Stimulated activated CD4-positive, alpha-beta T cell treated with anti-CD3 and anti-CD28 coated beads, Interleukin-1b, Interleukin-23, amount 100 ng/mL, for 1 hour (primary cell): ENCODE results near the gene C12orf75.
"Not testable (repeated sequence)": the region's sequence is repeated elsewhere in the genome, so short reads cannot be mapped to it uniquely, and the experiment has no call there.

Source experiments
- DNase-seq, 2 donors: peaks; one replicate each; pipeline ENCODE4 v3.0.0-alpha.2; 2020; ENCODE audit warnings: low read depth in 2 of 2

Gene C12orf75

GRCh38 chr12:105336411-105336810 is 5.9 kb downstream of the C12orf75 start:
- DNase-seq: no peak

DNA sequence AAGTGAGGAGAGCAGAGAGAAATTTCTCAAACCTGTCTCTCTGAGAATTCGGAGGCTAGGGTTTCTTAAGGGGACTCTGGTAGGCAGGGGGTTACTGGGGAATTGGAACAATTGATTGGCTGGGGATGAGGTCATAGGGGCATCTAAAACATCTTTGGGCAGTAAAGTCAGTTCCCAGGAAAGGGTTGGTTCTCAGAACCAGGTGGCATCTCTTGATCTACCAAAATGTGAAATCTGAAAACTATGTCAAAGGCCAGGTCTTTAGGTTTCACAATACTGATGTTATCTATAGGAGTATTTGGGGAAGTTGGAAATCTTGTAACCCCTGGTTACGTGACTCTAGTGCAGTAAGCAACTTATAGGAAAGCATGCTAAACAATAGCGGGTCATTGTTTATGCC is 6.9 kb downstream of the C12orf75 start:
- no peak for DNase-seq

DNA sequence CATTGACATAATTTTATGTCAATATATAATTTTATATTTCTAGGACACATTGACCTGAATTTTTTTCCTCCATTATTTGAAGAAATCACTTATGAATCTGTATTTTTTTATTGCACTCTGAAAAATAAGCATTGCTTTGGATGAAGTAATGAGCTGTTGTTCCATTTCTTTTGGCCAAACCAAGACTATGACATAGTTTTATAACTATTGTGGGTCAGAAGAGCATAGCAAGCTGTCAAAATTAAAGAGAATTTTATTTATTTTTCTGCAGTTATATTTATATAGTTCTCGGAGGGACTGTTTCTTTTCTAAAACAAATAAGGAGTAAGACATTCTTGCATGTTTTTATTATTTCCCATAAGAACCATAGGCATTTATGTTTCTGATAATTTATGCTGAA is 8.5 kb downstream of the C12orf75 start:
- no peak for DNase-seq

DNA sequence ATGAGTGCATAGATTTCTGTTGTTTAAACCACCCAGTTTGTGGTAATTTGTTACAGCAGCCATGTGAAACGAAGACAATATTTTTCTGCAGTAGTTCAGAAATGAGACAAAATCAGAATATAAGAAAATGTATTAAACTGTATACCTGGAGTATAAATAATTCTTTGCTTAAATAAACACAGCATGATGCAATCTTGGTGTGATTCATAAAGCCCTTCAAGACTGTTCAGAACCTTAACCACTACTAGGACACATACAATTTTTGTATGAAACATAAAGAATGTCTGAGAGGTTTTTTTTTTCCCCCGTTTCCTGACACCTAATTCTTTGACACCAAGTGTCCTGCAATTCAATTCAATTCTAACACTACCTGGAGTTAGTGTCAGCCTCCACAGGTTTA is 10.5 kb downstream of the C12orf75 start:
- no peak for DNase-seq

GRCh38 chr12:105341620-105342019 is 11.1 kb downstream of the C12orf75 start:
- not testable (repeated sequence) for DNase-seq

GRCh38 chr12:105342464-105342863 is 12.0 kb downstream of the C12orf75 start:
- no peak for DNase-seq

DNA sequence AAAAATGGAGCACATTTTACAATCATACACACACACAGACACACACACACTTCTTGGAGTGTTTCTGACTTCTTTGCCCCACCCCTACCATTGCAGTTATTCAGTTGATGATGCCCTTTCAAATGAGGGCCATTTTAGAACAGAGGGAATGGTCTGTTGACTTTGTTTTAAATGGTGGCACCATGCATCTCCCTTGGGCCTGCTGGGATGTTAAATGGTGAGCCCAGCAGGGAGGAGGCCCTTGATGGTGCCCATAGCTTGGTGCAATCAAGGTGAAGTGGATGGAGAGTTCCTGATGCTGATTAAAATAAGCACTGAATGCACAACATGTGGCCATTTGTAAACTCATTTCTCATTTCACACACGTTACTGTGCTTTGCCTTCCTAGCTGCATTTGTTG is 13.3 kb downstream of the C12orf75 start:
- DNase-seq: no peak

- no peak for DNase-seq
Observed at GRCh38 chr12:105347499-105347898, 17.0 kb downstream of the C12orf75 start.

DNA sequence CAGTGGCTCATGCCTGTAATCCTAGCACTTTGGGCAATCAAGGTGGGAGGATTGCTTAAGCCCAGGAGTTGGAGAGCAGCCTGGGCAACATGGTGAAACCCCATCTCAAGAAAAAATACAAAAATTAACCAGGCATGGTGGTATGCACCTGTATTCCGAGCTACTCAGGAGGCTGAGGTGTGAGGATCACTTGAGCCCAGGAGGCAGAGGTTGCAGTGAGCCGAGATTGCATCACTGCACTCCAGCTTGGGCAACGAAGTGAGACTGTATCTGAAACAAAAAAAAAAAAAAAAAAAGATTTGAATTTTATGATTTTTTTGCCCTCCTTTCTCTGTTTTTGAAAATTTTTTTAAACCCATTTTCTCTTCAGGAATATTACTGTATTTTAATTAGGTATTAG is 17.7 kb downstream of the C12orf75 start:
- DNase-seq: no peak

- no peak for DNase-seq
Observed at GRCh38 chr12:105348561-105348960, 18.1 kb downstream of the C12orf75 start.

DNA sequence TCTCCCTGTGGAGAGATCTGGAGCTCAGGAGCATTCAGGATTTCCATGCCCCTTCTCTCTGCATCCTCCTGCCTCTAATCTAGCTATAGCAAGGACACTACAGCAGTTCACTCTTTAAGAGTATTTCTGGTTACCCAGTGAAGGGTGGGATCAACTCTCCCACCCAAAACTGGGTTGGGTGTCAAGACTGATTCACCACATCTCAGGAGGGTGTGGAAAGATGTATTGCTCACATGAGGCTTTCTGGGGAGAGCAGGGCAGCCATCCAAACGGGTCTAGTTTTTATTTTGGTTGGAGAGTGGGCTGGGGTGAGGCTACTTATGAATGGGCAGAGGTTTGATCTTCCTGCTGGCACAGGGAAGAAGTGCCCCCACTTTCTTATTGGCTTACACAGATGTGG is 18.6 kb downstream of the C12orf75 start:
- DNase-seq: no peak

- no peak for DNase-seq
Observed at GRCh38 chr12:105351523-105351922, 21.0 kb downstream of the C12orf75 start.

DNA sequence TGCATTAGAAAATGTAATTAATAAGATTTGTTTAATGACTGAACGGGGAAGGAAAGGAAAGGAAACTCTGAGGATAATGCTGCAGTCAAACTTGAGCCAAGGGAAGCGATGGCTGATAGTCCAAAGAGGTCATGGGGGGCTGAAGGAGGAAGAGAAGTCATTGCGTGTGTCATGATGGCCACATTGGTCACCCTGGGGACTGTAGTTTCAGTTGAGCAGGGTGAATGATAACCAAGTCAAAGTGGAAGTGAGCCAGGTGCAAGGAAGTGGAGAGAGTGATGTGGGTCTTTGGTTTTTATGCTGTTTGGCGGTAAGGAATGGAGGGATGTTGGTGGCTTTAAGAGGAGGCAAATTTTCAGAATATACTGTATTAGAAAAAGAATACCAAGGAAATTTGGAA is 21.6 kb downstream of the C12orf75 start:
- DNase-seq: no peak

DNA sequence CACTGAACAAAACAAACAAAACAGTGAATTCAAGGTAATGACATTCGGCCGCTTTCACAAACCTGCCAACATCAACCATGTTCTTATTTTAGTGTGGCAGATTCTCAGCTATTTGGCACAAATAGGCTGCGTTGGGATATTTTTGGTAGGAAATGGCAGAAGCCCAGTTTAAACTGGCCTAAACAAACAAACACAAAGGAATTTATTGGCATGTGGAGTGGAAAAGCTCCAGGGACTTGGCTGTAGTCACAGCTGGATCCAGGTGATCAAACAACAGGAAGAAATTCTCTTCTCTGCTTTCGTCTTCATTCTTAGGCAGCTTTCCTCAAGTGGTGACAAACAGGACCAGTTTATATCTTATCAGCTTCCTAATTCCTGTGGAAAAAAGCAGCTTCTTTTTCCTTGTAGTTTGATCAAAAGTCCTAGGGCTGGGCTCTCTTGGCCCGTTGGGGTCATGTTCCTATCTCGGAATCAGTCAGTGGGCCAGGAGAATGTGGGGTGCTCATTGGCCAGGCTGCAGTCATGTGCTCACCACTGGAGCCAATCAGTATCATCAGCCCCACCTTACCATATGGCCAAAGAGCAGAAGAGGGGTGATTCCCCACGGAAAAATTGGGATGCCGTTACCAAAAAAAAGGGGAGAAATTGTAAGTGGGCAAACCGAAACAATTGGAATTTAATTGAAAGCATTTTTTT is 22.6 kb downstream of the C12orf75 start:
- no peak for DNase-seq

DNA sequence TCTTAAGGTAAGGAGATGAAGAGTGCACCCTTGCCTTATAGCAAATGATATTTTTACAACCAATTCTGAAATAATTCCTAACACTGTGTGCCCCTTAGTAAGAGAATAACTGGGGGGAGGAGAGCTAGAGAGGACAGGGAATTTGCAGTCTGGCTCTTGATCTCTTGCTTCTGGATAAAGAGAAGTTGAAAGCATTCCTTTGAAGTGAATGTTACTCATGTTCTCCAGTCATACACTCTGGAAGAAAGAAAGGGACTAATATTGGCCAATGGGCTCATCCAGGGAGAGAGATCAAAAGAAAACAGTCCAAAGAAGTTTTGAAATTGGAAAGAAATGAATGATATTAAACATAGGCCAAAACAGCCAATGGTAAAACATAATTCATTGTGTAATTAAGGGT is 25.3 kb downstream of the C12orf75 start:
- no peak for DNase-seq

DNA sequence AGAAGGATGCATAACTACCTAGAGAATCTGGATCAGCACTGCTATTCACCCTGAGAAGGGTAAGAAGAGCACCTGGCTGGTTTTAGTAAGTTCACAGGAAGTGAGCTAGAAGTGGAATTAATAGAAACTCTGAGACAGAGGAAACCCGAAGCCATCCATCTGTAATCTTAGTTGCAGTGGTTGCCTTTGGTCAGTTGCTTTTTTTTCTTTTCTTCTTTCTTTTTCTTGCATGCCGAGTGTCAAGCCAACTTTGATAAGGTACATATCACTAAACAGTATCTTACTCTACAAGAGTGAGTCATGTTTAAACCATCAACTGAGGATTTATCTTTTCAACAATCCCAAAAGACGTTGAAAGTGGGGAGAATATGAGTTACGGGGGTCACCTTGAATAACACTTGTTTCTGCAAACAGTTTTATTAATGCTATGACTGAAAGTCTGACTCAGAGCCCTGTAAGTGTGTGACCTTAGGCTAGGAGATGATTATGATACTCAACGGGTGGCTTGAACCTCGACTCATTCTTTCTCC is 26.7 kb downstream of the C12orf75 start:
- no peak for DNase-seq

- no peak for DNase-seq
Observed at GRCh38 chr12:105358789-105359188, 28.3 kb downstream of the C12orf75 start.

DNA sequence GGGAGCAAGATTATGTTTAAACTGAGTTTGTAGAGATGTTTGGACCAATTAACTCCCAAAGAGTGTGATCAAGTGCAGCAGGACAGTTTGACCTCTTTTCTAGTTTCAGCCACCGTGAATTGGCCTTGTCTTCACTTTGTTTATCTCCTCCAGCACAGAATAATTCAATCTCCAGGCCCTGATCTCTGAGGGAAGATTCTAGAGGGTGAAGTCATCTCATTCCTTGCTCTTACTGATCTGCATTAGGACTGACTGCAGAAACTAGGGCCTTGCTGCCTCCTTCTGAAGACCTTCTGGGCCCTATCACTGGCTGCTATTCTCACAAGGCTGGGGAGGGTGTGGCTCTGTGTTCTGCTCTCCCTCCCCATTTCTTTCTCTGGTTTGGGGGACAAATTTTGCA is 29.4 kb downstream of the C12orf75 start:
- DNase-seq: no peak

DNA sequence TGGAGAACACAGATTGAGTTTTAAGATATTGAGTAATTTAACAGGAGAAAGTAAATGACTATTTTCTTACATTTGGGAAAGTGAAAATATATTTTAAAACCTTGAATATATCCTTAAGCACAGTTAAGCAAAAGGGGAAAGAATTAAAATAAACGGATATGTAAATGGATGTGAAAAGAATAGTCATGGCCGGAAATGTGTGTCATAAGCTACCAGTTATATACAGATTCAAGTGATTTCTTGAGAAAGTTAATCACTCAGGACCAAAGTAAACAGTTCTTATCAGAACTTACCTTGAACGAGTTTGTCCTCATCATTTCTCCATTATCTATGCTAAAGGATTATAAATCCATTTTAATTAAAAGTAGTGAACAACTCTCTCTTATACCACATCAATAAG is 33.4 kb downstream of the C12orf75 start:
- DNase-seq: no peak

DNA sequence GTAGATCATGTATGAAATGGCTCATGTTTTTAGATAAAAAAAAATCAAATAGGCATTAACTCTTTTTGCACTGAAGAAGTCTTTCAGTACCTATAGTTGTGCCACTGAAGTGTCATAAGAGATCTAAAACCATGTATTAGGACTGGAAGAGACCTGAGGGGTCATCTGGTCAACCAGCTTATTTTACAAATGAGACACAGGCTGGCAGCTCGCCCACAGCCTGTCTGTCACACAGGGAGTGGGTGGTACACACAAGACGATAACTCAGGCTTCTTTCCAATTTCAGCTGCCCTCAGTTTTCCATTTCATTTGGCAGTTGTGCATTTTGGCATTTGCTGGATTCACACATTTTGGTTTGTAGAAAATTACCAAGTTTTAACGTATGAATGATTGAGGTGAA is 34.7 kb downstream of the C12orf75 start:
- DNase-seq: no peak

GRCh38 chr12:105368047-105368646 is 37.7 kb downstream of the C12orf75 start:
- DNase-seq: no peak

- no peak for DNase-seq
Observed at GRCh38 chr12:105369014-105369413, 38.5 kb downstream of the C12orf75 start.

- no peak for DNase-seq
Observed at GRCh38 chr12:105374303-105374702, 43.8 kb downstream of the C12orf75 start.

- no peak for DNase-seq
Observed at GRCh38 chr12:105377077-105377476, 46.6 kb downstream of the C12orf75 start.
